HPDE6-E6E7 (cell line): ENCODE results near the gene COL27A1.

Experiments
- DNase-seq: peaks from one replicate; pipeline ENCODE4 v3.0.0; 2011; ENCODE audit warnings: missing footprints; ENCODE audit errors: extremely low spot score

Gene COL27A1

GRCh38 chr9:114359801-114360200 is 204.5 kb downstream of the COL27A1 start:
- no peak for DNase-seq

DNA sequence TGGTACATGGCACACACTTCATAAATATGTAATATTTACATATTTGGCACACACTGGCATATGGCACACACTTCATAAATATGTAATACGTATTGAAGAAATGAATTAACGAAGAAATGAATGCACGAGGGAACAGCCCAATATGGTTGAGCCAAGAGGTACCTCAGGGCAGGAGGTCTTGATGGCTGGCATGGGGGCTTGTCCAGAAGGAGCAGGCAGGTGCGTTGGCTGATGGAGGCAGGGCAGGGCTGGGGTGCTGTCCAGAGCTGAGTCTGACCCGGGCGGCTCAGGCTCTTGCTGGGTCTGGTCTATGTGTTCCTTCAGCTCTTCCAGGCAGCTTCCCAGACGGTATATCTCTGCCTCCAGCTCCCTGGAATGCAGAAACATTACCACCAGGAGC is 206.2 kb downstream of the COL27A1 start:
- no peak for DNase-seq
